ENCODE measurements around the gene RB1. TPM values are rescaled to one million over a fixed set of nuclear protein-coding genes. Genes with fewer than 3 reads are reported as not detected.
"Not testable (repeated sequence)": the region's sequence is repeated elsewhere in the genome, so short reads cannot be mapped to it uniquely, and the experiment has no call there.

Gene RB1
- total RNA-seq, 2 donors from 2014 or later = 28.5 TPM

DNA sequence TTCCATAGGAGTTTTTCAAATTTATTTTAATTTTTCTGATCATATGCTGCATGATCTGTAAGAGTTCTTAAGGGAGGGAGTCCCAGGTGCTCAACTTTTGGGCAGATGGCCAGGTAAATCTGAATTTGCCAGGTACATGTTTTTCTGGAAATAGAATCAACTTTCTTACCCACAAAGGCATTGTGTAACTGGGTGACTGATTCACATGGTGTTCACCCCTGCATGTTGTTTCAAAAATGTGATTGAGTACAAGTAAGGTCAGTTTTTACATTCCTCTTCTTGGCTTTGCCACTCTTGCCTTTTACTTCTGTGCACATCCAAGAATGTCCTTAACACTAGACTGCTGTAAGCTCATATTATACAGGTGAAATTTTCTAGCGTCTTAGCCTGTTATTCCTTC lies 30.4 kb downstream of the RB1 start:
- Histone ChIP-seq H3K36me3 (no peaks in the 10 kb centered on the region), H3K4me3 (no peak overlapping the region), H3K9me3 (no peaks in the 10 kb centered on the region), H3K4me1 (no peaks in the 10 kb centered on the region), H3K27ac (no peak overlapping the region), H3K27me3 (no peaks in the 10 kb centered on the region), H3K9ac (ENCODE audit: low read depth in 2 of 2, low read length in 2 of 2) (no peak overlapping the region)
- TF ChIP-seq, protein P1, sequence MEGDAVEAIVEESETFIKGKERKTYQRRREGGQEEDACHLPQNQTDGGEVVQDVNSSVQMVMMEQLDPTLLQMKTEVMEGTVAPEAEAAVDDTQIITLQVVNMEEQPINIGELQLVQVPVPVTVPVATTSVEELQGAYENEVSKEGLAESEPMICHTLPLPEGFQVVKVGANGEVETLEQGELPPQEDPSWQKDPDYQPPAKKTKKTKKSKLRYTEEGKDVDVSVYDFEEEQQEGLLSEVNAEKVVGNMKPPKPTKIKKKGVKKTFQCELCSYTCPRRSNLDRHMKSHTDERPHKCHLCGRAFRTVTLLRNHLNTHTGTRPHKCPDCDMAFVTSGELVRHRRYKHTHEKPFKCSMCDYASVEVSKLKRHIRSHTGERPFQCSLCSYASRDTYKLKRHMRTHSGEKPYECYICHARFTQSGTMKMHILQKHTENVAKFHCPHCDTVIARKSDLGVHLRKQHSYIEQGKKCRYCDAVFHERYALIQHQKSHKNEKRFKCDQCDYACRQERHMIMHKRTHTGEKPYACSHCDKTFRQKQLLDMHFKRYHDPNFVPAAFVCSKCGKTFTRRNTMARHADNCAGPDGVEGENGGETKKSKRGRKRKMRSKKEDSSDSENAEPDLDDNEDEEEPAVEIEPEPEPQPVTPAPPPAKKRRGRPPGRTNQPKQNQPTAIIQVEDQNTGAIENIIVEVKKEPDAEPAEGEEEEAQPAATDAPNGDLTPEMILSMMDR (IDR thresholded peaks at IDR 0.05) = no peak
- intact Hi-C loops (cut with DNase I) = loop anchor here (2.0 to 10.0 kb wide), 2 partner anchors 247 to 441 kb away; no protein-coding TSS in a partner anchor
- DNase-seq = no peak

GRCh38 chr13:48334534-48335127 lies 31.1 kb downstream of the RB1 start:
- Histone ChIP-seq H3K27ac (no peak overlapping the region), H3K9ac (ENCODE audit: low read depth in 2 of 2, low read length in 2 of 2) (no peak overlapping the region), H3K27me3 (no peaks in the 10 kb centered on the region), H3K4me1 (no peaks in the 10 kb centered on the region), H3K36me3 (no peaks in the 10 kb centered on the region), H3K4me3 (no peak overlapping the region), H3K9me3 (no peaks in the 10 kb centered on the region)
- intact Hi-C loops (cut with DNase I) = loop anchor here (2.0 to 10.0 kb wide), 2 partner anchors 246 to 440 kb away; no protein-coding TSS in a partner anchor
- DNase-seq = no peak
- TF ChIP-seq, protein P1 (IDR thresholded peaks at IDR 0.05) = peak; percentile 49

DNA sequence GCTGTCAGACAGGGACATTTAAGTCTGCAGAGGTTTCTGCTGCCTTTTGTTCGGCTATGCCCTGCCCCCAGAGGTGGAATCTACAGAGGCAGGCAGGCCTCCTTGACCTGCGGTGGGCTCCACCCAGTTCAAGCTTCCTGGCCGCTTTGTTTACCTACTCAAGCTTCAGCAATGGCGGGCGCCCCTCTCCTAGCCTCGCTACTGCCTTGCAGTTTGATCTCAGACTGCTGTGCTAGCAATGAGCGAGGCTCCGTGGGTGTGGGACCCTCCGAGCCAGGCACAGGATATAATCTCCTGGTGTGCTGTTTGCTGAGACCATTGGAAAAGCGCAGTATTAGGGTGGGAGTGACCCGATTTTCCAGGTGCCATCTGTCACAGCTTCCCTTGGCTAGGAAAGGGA lies 35.6 kb downstream of the RB1 start:
- not testable (repeated sequence) for H3K27me3 ChIP-seq; H3K9me3 ChIP-seq; H3K27ac ChIP-seq; H3K36me3 ChIP-seq; DNase-seq; H3K4me1 ChIP-seq; H3K9ac ChIP-seq (ENCODE audit: low read depth in 2 of 2, low read length in 2 of 2); H3K4me3 ChIP-seq
- intact Hi-C loops (cut with DNase I) = loop anchor here (10.0 kb wide), 1 partner anchor 436 kb away; no protein-coding TSS in a partner anchor

DNA sequence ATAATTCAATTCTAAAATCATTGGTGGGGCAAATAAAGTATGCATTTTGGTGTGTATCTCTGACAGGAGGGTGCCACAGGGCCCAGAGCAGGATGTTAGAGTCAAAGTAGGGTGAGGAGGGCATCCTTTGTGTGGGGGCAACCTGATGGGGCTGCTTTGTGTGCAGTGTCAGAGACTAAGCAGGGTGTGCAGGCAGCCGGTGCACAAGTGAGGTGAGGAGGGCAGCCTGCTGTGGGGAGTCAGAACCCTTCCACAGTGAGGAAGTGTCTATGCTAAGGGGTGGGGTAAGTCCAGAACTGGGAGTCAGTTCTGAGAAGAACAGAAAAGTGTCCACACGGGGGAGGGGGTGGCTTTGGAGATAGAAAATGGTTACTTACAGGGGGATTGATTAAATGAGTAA lies 40.7 kb downstream of the RB1 start:
- Histone ChIP-seq H3K9me3 (no peaks in the 10 kb centered on the region), H3K4me1 (no peaks in the 10 kb centered on the region), H3K27ac (no peak overlapping the region), H3K36me3 (no peaks in the 10 kb centered on the region), H3K4me3 (no peak overlapping the region), H3K27me3 (no peaks in the 10 kb centered on the region), H3K9ac (ENCODE audit: low read depth in 2 of 2, low read length in 2 of 2) (no peak overlapping the region)
- TF ChIP-seq, protein P1 (IDR thresholded peaks at IDR 0.05) = no peak
- DNase-seq = no peak
- intact Hi-C loops (cut with DNase I) = no loop called here

DNA sequence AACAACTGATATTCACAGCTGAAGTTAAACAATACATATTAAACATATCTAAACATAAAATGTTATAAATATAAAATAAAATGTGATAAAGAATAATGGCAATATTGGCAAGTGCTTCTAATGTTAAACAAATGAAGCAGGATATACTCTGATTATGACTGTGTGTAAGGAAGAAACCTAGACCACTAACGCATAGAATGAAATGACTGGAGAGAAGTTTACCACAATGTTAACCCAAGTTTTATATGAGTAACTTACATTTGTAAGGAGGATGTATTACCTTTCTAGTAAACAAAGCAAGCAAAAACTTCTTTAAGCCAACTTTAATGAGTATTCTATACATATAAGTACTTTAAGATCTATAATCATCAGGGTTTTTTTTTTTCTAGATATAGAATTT lies 43.0 kb downstream of the RB1 start:
- DNase-seq = no peak
- intact Hi-C loops (cut with DNase I) = no loop called here
- no peak overlapping the region for H3K4me3 ChIP-seq
- no peak overlapping the region for H3K9ac ChIP-seq (ENCODE audit: low read depth in 2 of 2, low read length in 2 of 2)
- H3K27me3 ChIP-seq = no peaks in the 10 kb centered on the region
- no peaks in the 10 kb centered on the region for H3K9me3 ChIP-seq
- H3K27ac ChIP-seq = no peak overlapping the region
- TF ChIP-seq, protein P1 (IDR thresholded peaks at IDR 0.05) = no peak
- H3K36me3 ChIP-seq = no peaks in the 10 kb centered on the region
- H3K4me1 ChIP-seq = no peaks in the 10 kb centered on the region

GRCh38 chr13:48349525-48349924 lies 46.0 kb downstream of the RB1 start:
- Histone ChIP-seq H3K4me3 (no peak overlapping the region), H3K9me3 (no peaks in the 10 kb centered on the region), H3K27me3 (no peaks in the 10 kb centered on the region), H3K4me1 (no peaks in the 10 kb centered on the region), H3K36me3 (no peaks in the 10 kb centered on the region), H3K9ac (ENCODE audit: low read depth in 2 of 2, low read length in 2 of 2) (no peak overlapping the region), H3K27ac (no peak overlapping the region)
- DNase-seq = no peak
- intact Hi-C loops (cut with DNase I) = no loop called here
- TF ChIP-seq, protein P1 (IDR thresholded peaks at IDR 0.05) = no peak

All from colonic mucosa (tissue), 4 donors.